GM18520 (cell line): ENCODE data around the gene RPL39.
"Not testable (repeated sequence)": the region's sequence is repeated elsewhere in the genome, so short reads cannot be mapped to it uniquely, and the experiment has no call there.

ENCODE experiments used
- ATAC-seq: cut with Tn5 transposase; IDR thresholded peaks from one replicate; pipeline ENCODE4 v1.9.1; 2021; ENCODE audit not compliant: unreplicated experiment

RPL39 gene

GRCh38 chrX:119791437-119792231, at the start of gene RPL39:
Gene RPL39 (minus strand): TSS chrX:119791630. CDS start chrX:119791576, 54 bp downstream.
- peak; percentile 74 for ATAC-seq

GRCh38 chrX:119833905-119834304, 42.5 kb upstream of the RPL39 start:
- no peak for ATAC-seq

- no peak for ATAC-seq
These were observed 37.0 kb upstream of the RPL39 start for GRCh38 chrX:119828446-119828845.

- no peak for ATAC-seq
These were observed 35.0 kb upstream of the RPL39 start for GRCh38 chrX:119826399-119826959.

DNA sequence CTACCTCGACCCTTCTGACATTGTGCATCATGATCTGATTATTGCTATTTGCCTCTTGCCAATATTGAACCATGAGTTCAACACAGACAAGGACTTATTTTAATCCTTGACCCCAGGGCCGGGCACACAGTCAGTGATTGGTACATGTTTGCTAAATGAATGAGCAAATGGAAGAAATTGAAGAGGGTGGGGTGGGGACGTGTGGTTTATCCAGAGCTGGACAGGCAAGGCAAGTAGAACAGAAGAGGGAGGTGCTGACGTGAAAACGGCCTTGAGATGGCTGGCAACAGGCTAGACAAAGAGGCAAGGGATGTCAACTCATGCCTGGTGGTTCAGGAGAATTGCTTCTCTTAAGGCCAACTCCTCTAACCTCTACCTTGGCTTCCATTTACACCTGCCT, 32.8 kb upstream of the RPL39 start:
- ATAC-seq: not testable (repeated sequence)

DNA sequence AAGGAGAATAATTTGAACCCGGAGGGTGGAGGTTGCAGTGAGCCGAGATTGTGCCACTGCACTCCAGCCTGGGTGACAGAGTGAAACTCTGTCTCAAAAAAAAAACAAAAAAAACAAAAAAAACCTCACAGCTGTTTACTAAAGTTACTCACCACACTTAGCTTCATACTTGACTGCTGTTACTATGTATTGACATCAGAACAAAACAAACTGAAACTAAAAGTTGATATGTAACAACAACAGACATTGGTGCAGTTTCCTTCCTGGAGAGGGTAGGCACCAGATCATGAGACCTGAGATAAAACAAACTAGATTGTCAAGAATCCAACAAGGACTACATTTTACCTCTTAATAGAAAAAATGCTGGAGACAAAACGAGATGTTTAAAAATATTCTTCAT, 30.3 kb upstream of the RPL39 start:
- peak; percentile 87 for ATAC-seq

DNA sequence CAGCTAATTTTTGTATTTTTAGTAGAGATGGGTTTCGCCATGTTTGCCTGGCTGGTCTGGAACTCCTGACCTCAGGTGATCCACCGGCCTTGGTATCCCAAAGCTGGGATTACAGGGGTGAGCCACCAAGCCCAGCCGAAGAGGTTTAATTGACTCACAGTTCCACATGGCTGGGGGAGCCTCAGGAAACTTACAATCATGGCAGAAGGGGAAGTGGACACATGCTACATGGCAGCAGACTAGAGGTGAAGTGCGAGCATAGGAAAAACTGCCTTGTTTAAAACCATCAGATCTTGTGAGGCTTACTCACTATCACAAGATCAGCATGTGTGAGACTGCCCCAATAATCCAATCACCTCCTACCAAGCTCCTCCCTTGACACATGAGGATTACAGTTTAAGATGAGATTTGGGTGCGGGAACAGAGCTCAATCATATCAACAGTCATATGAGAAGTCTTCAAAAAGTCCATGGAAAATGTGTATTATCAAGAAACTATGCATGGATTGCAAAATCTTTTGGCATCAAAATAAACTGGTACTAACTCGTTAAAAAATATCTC, 25.8 kb upstream of the RPL39 start:
- ATAC-seq: no peak

GRCh38 chrX:119816300-119816699, 24.9 kb upstream of the RPL39 start:
- ATAC-seq: no peak

DNA sequence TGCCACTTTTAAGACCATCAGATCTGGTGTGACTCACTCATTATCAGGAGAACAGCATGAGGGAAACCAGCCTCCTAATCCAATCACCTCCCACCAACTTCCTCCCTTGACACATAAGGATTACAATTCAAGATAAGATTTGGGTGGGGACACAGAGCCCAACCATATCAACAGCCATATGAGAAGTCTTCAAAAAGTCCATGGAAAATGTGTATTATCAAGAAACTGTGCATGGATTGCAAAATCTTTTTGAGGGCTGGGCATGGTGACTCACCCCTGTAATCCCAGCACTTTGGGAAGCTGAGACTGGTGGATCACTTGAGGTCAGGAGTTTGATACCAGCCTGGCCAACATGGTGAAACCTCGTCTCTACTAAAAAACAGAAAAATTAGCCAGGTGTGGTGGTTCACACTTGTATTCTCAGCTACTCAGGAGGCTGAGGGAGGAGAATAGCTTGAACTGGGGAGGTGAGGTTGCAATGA, 17.8 kb upstream of the RPL39 start:
- ATAC-seq: no peak

DNA sequence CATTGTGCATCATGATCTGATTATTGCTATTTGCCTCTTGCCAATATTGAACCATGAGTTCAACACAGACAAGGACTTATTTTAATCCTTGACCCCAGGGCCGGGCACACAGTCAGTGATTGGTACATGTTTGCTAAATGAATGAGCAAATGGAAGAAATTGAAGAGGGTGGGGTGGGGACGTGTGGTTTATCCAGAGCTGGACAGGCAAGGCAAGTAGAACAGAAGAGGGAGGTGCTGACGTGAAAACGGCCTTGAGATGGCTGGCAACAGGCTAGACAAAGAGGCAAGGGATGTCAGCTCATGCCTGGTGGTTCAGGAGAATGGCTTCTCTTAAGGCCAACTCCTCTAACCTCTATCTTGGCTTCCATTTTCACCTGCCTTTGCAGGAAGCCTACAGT, 17.0 kb upstream of the RPL39 start:
- ATAC-seq: not testable (repeated sequence)

DNA sequence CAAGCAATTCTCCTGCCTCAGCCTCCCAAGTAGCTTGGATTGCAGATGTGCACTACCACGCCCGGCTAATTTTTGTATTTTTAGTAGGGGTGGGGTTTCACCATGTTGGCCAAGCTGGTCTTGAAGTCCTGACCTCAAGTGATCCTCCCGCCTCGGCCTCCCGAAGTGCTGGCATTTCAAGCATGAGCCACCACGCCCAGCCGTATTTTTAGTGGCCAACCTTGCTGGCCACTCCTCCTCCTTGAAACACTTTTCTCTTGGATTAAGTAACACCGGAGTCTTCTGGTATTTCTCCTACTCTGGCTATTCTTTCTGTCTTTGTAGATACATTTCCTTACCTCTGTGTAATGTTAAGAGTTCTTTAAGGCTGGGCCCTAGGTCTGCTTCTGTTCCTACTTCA, 11.1 kb upstream of the RPL39 start:
- no peak for ATAC-seq

- ATAC-seq: no peak
These were observed 10.1 kb upstream of the RPL39 start for GRCh38 chrX:119801253-119802221.

- peak; percentile 13 for ATAC-seq
These were observed 423 bp downstream of the RPL39 start for GRCh38 chrX:119790977-119791436.

DNA sequence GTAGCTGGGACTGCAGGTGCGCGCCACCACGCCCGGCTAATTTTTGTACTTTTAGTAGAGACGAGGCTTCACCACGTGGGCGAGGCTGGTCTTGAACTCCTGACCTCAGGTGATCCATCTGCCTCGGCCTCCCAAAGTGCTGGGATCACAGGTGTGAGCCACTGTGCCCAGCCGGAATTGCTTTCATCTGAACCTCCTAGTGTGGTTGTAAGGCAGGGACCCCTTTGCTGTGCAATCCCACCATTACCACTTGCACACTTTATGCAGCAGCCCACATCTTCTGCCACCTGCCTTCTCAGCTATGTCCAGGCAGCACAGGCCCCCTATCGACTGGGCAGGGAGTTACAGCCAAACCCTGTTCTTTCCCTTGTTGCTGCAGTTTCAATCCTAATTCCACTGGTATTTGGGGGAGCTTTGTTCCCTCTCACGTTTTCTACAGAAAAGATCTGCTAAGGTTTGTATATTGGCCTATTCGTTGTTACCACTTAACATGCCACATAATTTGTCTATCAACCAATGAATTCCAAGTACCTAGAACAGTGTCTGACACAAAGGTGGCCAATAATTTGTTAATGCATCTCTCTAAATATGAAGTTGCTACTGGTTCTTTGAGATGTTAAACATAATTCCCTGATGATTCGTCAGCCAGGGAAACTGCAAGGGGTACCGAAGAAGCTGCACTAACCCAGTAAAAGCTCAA, 6.5 kb downstream of the RPL39 start:
- ATAC-seq: no peak

DNA sequence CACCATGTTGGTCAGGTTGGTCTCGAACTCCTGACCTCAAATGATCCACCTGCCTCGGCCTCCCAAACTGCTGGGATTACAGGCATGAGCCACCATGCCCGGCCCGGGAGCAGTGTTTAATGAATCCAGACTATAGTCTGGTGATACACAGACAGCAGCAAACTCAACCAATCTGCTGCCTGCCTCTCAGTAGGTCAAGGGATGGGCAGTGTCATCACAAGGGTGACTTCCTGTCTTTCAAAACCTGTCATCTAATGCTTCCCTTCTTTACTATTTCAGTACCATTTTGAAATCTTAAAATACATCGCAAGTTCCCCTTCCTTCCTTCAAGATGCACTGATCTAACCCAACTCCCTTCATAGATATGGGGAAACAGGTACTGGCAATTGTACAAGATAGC, 8.4 kb downstream of the RPL39 start:
- ATAC-seq: no peak

GRCh38 chrX:119778829-119779228, 12.6 kb downstream of the RPL39 start:
- ATAC-seq: no peak

- no peak for ATAC-seq
These were observed 15.8 kb downstream of the RPL39 start for GRCh38 chrX:119775517-119776238.

- ATAC-seq: not testable (repeated sequence)
These were observed 22.0 kb downstream of the RPL39 start for GRCh38 chrX:119769388-119769787.

DNA sequence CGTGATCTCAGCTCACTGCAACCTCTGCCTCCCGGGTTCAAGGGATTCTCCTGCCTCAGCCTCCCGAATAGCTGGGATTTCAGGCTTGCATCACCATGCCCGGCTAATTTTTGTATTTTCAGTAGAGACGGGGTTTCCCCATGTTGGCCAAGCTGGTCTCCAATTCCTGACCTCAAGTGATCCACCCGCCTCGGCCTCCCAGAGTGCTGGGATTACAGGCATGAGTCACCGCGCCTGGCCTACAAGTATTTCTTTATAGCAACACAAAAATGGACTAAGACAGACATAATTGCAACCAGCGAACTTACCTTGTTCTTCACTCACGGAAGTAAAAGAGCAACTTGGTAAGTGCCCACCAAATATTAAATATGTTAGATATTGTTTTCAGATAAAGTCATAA, 23.0 kb downstream of the RPL39 start:
- not testable (repeated sequence) for ATAC-seq
